MM.1S (cell line): ENCODE results near the gene MTFMT.
A peak's percentile ranks its signal among the peaks of the same experiment; 100 is the strongest.

Source experiments
- DNase-seq: peaks from one replicate; pipeline ENCODE4 v3.0.0-alpha.2; 2015
- H2AFZ ChIP-seq: fragments of 300-600 bp; sonication (generic); 2 replicates; pipeline ENCODE4 v1.6.0; 2016; ENCODE audit warnings: antibody characterized with exemption, low read length
- H3F3A ChIP-seq: fragments of 300-600 bp; sonication (generic); 2 replicates; pipeline ENCODE4 v1.6.1; 2016; ENCODE audit warnings: mild to moderate bottlenecking, antibody characterized with exemption, low read length, moderate library complexity, mixed read lengths; ENCODE audit not compliant: insufficient read depth
- H3K27ac ChIP-seq: fragments of 300-600 bp; sonication (generic); 2 replicates; pipeline ENCODE4 v1.5.1; 2016; ENCODE audit warnings: mild to moderate bottlenecking, low read length
- H3K27me3 ChIP-seq: fragments of 300-600 bp; sonication (generic); replicated peaks from 2 replicates; pipeline ENCODE4 v1.6.0; 2016; ENCODE audit warnings: low read length; ENCODE audit not compliant: insufficient read depth
- H3K36me3 ChIP-seq: fragments of 300-600 bp; sonication (generic); replicated peaks from 2 replicates; pipeline ENCODE4 v1.6.1; 2016; ENCODE audit warnings: mild to moderate bottlenecking, low read length, mixed read lengths; ENCODE audit not compliant: insufficient read depth
- H3K4me1 ChIP-seq: fragments of 300-600 bp; sonication (generic); 2 replicates; pipeline ENCODE4 v1.6.1; 2016; ENCODE audit warnings: low read length, mixed read lengths
- H3K4me2 ChIP-seq: fragments of 300-600 bp; sonication (generic); 2 replicates; pipeline ENCODE4 v1.6.0; 2016; ENCODE audit warnings: low read depth, low read length
- H3K4me3 ChIP-seq: fragments of 300-600 bp; sonication (generic); 2 replicates; pipeline ENCODE4 v1.5.1; 2016; ENCODE audit warnings: low read length, mixed read lengths
- H3K79me2 ChIP-seq: fragments of 300-600 bp; sonication (generic); 2 replicates; pipeline ENCODE4 v1.6.1; 2016; ENCODE audit warnings: mixed run types, low read length, mixed read lengths
- H3K9ac ChIP-seq: fragments of 300-600 bp; sonication (generic); 2 replicates; pipeline ENCODE4 v1.6.1; 2016; ENCODE audit warnings: low read length, mixed read lengths
- H3K9me2 ChIP-seq: fragments of 300-600 bp; sonication (generic); replicated peaks from 2 replicates; pipeline ENCODE4 v1.6.1; 2016; ENCODE audit warnings: mild to moderate bottlenecking, low read length, mixed read lengths; ENCODE audit not compliant: insufficient read depth
- H3K9me3 ChIP-seq: fragments of 300-600 bp; sonication (generic); replicated peaks from 2 replicates; pipeline ENCODE4 v1.6.1; 2016; ENCODE audit warnings: mild to moderate bottlenecking, low read length, mixed read lengths; ENCODE audit not compliant: insufficient read depth
- H4K20me1 ChIP-seq: fragments of 300-600 bp; sonication (generic); 2 replicates; pipeline ENCODE4 v1.6.1; 2016; ENCODE audit warnings: mild to moderate bottlenecking, low read length, moderate library complexity, mixed read lengths; ENCODE audit not compliant: insufficient read depth
- EZH2 ChIP-seq: fragments of 300-600 bp; sonication (generic); optimal IDR thresholded peaks from 2 replicates; pipeline ENCODE3; 2017; ENCODE audit warnings: low read depth, mild to moderate bottlenecking, antibody characterized with exemption, low read length, mixed read lengths
- EZH2phosphoT487 ChIP-seq: fragments of 300-600 bp; sonication (generic); IDR thresholded peaks from 2 replicates; pipeline ENCODE4 v1.6.1; 2018; ENCODE audit warnings: antibody characterized with exemption, low read length
- TF ChIP-seq, protein P1 (sequence below): fragments of 300-600 bp; sonication (generic); IDR thresholded peaks from 2 replicates; pipeline ENCODE4 v1.5.1; 2016; ENCODE audit warnings: antibody characterized with exemption, low read length, mixed read lengths

MTFMT gene

DNA sequence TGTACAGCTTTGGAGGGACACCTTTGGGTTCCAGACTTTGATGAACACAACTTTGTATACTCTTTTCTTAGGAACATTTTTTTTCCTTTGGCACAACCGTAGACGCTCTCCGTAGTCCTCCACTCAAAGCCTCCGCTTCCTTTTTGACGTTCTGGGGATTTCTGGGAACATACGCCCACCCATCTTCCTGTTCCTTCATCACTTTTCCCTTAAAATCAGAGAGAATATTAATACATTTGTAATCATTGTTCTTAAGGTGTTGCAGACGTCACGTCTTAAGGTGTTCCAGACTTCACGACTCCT, 39.3 kb downstream of the MTFMT start:
- H4K20me1 ChIP-seq: no peaks in the 10 kb centered on the region
- H3K9me3 ChIP-seq: no peaks in the 10 kb centered on the region
- peak overlapping the region; percentile 88 for H2AFZ ChIP-seq
- no peaks in the 10 kb centered on the region for H3K4me1 ChIP-seq
- no peak for TF ChIP-seq EZH2phosphoT487
- TF ChIP-seq, protein P1, sequence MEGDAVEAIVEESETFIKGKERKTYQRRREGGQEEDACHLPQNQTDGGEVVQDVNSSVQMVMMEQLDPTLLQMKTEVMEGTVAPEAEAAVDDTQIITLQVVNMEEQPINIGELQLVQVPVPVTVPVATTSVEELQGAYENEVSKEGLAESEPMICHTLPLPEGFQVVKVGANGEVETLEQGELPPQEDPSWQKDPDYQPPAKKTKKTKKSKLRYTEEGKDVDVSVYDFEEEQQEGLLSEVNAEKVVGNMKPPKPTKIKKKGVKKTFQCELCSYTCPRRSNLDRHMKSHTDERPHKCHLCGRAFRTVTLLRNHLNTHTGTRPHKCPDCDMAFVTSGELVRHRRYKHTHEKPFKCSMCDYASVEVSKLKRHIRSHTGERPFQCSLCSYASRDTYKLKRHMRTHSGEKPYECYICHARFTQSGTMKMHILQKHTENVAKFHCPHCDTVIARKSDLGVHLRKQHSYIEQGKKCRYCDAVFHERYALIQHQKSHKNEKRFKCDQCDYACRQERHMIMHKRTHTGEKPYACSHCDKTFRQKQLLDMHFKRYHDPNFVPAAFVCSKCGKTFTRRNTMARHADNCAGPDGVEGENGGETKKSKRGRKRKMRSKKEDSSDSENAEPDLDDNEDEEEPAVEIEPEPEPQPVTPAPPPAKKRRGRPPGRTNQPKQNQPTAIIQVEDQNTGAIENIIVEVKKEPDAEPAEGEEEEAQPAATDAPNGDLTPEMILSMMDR: no peak
- TF ChIP-seq EZH2: no peak
- H3K36me3 ChIP-seq: no peaks in the 10 kb centered on the region
- peak overlapping the region; percentile 62; the same call in 1 of the 2 replicates for H3K27ac ChIP-seq
- H3K9ac ChIP-seq: peak overlapping the region; percentile 71; the same call in 1 of the 2 replicates
- peak overlapping the region; percentile 69 for H3K4me3 ChIP-seq
- no peaks in the 10 kb centered on the region for H3K27me3 ChIP-seq
- H3K9me2 ChIP-seq: no peaks in the 10 kb centered on the region
- peak overlapping the region; percentile 57 for H3K4me2 ChIP-seq
- peaks cover 35% of the 10 kb centered on the region for H3K79me2 ChIP-seq
- DNase-seq: no peak
- peaks cover 7% of the 10 kb centered on the region; the same call in 1 of the 2 replicates for H3F3A ChIP-seq

DNA sequence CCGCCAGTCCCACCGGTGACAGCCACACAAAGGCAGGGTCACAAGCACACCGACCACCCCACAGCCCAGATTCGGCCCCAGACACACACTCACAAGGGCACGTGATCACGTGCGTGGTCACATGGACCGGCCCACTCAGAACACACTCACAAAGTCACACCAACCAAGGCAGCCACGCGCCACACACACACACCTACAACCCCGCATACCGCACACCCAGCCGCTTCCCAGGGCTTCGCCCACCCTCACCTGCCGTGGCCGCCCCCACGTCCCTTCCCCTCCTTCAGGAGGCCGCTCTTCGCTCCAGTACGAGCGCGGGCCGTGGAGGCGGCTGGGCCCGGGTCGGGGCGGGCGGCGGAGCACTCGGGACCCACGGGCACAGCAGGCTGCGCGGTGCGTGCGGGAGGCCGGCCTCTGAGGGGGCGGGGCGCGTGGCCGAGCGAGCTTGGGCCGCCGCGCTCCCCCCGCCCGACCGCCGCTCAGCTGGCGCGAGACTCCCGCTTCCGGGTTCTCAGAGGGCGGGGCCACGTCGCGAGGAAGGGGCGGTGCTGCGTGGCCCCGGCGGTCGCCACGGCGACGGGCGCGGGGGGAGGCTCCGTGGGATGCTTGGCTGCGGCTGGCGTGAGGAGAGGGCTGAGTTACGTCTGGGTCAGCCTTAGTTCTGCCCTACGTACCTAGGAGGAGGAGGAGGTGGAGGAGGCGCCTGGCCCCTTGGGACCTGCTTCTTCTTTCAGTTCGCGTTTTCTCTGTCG, 39.8 kb downstream of the MTFMT start, which contains the start of gene SPG21:
TSS of gene SPG21 (minus strand) at position 499 of the 752 bp plus-strand sequence. CDS start 6,345 bp downstream, outside the sequence.
- peak within 1 kb of the TSS; percentile 94 for H3K4me3 ChIP-seq
- no peaks in the 10 kb centered on the region for H3K9me2 ChIP-seq
- no peaks in the 10 kb centered on the region for H3K9me3 ChIP-seq
- TF ChIP-seq, protein P1: no peak
- TF ChIP-seq EZH2phosphoT487: no peak
- H3K27me3 ChIP-seq: no peaks in the 10 kb centered on the region
- peak within 1 kb of the TSS; percentile 83 for H3K9ac ChIP-seq
- H3K4me2 ChIP-seq: peak within 1 kb of the TSS; percentile 85
- peak within 1 kb of the TSS; percentile 95 for H2AFZ ChIP-seq
- DNase-seq: peak; percentile 96
- H3F3A ChIP-seq: peaks cover 7% of the 10 kb centered on the region; the same call in 1 of the 2 replicates
- H3K36me3 ChIP-seq: no peaks in the 10 kb centered on the region
- H4K20me1 ChIP-seq: no peaks in the 10 kb centered on the region
- peak within 1 kb of the TSS; percentile 62; the same call in 1 of the 2 replicates for H3K27ac ChIP-seq
- no peaks in the 10 kb centered on the region for H3K4me1 ChIP-seq
- peaks cover 38% of the 10 kb centered on the region for H3K79me2 ChIP-seq

DNA sequence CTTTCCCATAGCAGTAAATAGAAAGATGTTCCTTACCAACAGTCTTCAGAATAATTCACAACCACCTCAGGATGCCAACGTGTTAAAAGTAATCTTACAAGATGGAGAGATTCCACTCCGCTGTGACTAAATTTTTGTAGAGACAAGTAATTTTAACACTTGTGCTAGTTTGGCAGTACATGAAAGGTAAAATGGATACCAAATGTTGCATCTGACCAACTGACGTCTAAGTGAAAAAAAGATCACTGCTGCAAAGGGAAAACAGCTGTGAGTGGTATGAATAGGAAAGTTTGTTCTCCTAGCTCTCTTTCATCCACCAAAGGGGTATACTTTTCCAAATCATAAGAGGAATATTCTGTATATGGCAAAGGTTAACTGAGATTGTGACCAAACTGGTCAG, 42.3 kb downstream of the MTFMT start:
- Histone ChIP-seq H3K36me3 (no peaks in the 10 kb centered on the region), H3F3A (peaks cover 7% of the 10 kb centered on the region; the same call in 1 of the 2 replicates), H3K9me2 (no peaks in the 10 kb centered on the region), H3K79me2 (peaks cover 42% of the 10 kb centered on the region), H4K20me1 (no peaks in the 10 kb centered on the region), H3K4me1 (no peaks in the 10 kb centered on the region), H3K27me3 (no peaks in the 10 kb centered on the region), H3K4me3 (no peak overlapping the region), H2AFZ (no peak overlapping the region), H3K9me3 (no peaks in the 10 kb centered on the region), H3K4me2 (no peak overlapping the region), H3K27ac (no peak overlapping the region), H3K9ac (no peak overlapping the region)
- TF ChIP-seq EZH2 (no peak), EZH2phosphoT487 (no peak)
- TF ChIP-seq, protein P1: no peak
- no peak for DNase-seq
